GM21576 (cell line): ENCODE data around the gene TSPAN5.

ENCODE experiments used
- ATAC-seq: cut with Tn5 transposase; IDR thresholded peaks from one replicate; pipeline ENCODE4 v1.9.1; 2021; ENCODE audit warnings: mild to moderate bottlenecking, moderate library complexity; ENCODE audit not compliant: unreplicated experiment

Gene TSPAN5

DNA sequence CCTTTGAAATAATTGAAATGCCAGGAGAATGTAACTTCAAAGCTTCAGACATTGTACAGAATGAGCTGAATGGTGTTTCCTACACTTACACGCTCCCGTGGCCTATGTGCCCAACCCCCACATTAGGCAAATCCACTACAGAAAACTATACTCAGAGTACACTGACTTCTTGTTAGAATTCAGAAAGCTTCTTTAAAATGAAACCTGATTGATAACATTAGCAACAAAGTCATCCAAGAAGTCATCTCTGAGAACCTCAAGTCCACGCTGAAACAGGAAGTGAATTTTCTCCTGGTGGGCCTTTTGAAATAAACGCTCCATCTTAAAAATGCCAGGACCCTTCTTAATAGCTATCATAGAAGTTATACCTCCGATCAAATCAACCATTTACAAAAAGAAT, 136.3 kb downstream of the TSPAN5 start:
- no peak for ATAC-seq

DNA sequence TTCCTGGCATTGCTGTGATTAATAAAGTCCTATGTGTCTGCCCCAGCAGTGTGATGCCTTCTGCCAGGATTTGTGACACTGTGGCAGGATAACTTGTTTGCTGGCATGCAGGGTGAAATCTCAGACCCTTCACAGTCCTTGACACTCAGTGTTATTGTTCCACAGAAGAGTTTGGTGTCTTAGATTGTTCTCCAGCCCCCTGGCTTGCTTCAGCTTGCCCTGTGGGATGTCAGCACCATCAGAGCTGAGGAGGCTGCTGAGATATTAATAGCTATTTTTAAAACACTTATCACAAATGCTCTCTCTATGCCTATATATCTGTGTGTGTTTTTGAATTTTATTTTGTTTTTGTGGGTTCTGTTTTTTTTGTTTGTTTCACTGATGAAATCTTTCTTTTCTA, 136.9 kb downstream of the TSPAN5 start:
- ATAC-seq, result no peak

DNA sequence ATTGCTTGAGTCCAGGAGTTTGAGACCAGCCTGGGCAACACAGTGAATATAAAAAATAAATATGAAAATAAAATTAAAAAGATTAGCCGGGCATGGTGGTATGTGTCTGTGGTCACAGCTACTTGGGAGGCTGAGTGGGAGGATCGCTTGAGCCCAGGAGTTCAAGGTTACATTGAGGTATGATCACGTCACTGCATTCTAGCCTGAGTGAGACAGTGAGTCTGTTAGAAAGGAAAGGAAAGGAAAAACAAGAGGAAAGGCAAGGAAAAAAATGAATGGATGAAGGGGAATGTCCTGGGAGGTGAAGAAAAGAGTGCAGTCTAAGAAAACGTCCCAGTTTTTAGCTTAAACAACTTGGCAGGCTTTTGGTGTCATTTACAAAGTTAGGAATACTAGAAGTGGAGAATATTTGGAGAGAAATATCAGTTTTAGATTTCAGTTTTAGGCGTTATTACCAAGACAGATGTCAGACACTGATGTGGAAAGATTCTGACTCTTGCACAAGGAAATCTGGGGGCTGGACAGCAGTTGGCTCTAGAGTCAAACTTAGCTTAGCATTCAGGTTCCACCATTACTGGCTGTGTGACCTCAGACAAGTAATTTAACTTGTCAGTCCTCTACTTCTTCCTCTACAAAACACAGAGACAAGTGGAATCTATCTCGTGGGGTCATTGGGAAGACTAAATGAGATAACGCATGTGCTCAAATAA, 139.0 kb downstream of the TSPAN5 start:
- no peak for ATAC-seq

- ATAC-seq, result peak; percentile 93
Measured at GRCh38 chr4:98518559-98519267, 139.7 kb downstream of the TSPAN5 start.

DNA sequence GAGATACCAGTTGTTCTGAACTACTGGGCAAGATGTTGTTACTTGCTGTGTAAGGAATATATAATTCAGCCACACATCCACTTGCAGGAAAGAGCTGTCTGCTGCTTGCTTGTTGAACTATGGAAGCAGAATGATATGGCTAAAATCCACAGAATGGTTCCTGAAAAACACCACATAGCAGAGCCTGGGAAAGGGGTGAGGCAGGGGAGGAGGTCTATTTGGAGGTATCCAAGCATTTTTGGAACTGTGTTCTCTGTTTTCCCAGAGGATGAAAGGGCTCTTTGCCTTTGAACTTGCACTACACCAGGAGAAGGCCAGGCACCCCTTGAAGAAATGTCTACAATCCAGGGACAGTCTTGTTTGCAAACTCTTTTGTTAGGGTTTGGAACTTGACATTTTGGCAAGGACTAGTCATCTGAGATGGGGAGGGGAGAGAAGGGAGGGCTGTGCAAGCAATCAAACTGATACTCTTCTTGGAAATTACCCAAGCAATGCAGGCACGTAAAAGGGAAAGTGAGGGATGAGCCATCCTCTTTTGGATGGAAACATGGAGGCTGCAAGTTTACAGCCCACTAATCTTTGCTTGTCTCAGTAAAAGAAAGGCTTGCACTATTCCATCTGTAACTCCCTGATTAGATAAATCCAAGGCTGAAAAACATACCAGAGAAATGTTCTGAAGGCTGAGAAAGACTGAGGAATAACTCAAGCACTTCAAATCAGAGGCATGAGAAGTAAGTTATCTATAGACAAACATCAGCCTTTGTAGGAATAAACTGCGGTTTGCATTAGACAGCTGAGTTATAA, 141.0 kb downstream of the TSPAN5 start:
- ATAC-seq, result no peak

- no peak for ATAC-seq
Measured at GRCh38 chr4:98516441-98517217, 141.8 kb downstream of the TSPAN5 start.

DNA sequence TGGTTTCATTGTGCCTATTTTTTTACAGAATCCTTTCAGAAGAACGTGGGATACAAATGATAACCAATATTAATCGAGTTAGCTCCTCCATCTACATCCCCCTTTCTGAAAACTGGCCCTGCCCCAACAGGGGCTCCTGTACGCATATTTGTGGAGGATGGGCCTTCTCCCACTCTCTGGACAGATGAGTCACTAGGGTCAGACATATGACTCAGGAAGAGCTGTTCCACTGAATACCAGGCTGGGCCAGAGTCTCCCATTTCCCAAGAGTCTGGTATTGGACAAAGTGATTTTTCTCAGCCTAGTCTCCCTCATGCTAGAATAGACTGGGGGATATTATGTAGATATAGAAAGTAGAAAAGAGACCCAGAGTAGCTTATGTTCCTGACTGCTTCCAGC, 142.4 kb downstream of the TSPAN5 start:
- ATAC-seq, result no peak

DNA sequence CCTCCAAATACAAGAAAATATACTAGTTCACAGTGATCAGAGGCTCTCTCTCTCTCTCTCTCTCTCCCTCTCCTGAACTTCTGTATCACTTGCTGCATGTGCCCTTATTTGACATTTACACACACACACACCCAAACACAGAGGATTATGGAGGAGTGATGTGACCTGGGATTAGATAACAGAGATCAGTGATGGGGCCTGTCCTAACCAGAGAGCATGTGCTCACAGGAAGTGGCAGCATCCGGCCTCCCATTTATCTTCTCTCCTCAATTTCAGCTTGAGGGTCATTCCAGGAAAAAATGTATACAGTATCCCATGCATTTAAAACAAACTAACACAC, 143.0 kb downstream of the TSPAN5 start:
- no peak for ATAC-seq

DNA sequence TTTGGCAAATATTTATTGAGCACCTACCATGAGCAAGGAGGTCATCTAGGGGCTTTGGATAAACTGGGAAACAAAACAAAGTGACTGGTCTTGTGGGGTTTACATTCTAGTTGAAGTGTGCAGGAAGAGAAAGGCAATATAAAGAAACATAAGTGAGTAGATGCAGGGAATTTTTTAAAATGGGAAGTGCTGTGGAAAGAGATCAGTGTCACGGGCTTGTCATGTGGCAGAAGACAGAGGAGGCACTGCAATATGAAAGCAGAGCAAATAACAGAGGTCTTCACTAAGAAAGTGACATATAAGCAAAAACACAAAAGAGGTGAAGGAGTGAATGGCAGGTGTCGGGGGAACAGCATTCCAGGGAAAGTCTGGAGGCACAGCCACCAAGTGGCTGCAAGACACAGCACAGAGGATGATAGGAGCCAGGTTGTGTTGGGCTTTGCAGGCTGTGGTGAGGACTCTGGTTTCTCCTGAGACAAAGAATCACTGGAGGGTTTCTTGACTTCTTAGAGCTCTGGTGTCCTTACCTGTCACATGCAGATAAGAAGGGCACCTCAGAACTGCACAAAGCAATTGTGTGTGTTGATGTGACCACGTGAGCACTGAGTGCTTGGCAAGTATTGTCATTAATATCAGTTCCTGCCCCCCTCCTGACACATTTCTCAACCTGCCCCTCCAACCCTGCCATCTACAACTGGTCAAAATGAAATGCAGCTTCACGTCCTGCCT, 143.5 kb downstream of the TSPAN5 start:
- no peak for ATAC-seq

GRCh38 chr4:98512918-98513317, 145.5 kb downstream of the TSPAN5 start:
- no peak for ATAC-seq

DNA sequence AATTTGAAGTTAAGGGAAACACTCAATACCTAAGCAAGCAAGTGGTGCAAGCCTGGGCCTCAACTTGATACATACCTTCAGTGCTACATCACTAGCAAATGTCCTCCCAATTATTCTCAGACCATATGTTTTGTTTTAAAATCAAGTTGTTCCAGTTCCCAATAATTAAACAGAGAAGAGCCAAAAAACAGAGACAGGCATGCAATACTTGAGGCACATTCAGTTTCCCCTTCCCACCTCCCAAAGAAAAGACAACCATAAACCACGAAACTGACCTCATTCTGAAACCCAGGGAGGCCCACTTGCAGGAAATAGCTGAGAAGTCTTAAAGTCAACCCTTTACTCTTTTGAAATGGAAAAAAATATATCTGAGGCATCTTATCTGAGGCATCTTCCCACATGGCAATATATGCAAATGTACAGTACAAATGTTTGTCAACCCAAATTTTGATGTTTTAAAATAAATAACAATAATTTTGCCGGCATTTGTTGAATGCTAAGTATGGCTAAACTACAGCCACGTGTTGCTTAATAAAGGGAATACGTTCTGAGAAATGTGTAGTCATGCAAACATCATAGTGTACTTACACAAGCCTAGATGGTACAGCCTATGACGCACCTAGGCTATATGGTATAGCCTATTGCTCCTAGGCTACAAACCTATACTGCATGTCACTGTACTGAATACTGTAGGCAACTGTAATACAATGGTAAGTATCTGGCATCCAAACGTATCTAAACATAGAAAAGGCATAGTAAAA, 147.5 kb downstream of the TSPAN5 start:
- no peak for ATAC-seq

DNA sequence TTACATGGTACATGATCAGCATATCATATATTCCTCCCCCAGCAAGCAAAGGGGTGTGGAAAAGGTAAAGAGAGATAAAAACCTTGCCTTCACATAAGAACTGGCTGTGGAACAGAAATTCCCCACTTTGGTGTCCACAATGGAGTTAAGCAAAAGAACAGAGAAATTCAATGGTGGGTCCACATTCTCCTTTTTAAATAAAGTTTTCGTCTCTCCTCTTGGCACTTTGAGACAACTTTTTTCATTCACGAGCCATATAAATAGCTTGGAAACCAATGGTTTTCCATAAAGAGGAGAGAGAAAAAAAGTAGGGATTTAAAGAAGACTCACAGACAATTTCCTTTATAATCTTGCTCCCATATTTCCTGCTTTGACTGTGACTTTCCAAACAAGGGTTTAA, 148.1 kb downstream of the TSPAN5 start:
- ATAC-seq, result no peak

GRCh38 chr4:98509721-98510120, 148.7 kb downstream of the TSPAN5 start:
- no peak for ATAC-seq

GRCh38 chr4:98508829-98509598, 149.4 kb downstream of the TSPAN5 start:
- ATAC-seq, result no peak

- no peak for ATAC-seq
Measured at GRCh38 chr4:98508248-98508647, 150.2 kb downstream of the TSPAN5 start.

DNA sequence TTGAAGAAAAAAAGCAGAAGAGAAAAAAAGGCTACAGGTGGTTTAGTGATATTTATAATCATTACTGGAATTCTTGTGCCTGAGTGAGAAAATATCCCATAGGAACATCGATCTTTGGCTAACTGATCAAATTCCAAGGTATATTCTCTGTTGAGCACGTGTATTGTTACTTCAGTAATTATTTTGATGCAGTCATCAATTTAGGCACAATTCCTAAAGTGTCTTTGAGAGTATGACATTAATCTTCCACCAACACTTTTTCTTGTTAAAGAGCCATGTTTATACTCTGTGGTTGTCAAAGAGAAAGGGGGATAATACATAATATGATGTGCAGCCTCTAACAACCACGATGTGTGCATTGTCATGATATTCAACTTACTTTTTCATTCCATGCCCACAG, 151.1 kb downstream of the TSPAN5 start:
- ATAC-seq, result no peak

DNA sequence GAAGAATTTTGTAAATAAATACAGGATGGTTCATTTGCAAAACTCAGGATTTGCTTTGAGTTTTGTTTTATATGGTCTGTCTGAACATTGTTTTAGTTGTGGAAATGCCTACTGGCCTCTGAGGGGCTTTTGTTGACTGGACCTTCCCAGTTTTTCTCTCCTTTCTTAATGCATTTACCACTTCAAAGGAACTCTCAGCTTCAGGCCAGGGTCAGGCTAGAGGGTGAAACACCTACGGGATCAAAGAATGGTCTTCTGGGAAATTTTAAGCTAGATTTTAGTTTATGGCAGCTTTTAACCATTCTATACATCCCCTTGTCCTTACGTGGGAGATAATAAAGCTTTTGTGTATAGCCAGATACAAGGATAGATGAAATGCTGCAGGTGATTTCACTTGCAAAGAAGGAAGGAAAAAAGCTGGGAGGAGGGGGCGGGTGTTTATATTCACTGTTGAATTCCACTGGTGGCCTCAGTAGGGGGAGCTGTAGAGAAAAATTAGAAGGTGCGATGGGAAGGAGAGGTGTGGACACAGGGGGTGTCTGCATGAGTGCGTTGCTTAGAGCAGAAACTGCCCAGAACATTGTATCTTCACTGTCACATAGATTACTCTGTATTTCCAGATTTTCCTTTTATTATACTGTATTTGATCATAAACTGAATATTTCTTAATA, 151.8 kb downstream of the TSPAN5 start:
- no peak for ATAC-seq

DNA sequence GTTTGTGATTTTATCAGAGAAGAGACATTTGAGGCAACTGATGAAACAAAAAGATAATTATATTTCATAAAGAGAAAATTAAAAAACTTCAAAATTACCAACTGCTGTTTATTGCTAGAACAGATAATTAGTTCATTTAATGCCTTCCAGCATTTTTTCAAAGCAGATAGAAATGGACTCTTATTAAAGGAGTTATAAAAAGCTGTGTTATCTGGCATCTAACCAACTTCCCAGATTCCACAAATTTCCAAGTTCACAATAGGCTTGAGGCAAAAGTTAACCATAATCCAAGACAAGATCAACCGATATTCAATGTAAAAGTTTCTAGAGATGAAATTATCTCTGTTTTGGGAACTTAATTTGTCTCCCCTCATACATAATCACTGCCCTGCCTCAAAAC, 152.4 kb downstream of the TSPAN5 start:
- ATAC-seq, result no peak

DNA sequence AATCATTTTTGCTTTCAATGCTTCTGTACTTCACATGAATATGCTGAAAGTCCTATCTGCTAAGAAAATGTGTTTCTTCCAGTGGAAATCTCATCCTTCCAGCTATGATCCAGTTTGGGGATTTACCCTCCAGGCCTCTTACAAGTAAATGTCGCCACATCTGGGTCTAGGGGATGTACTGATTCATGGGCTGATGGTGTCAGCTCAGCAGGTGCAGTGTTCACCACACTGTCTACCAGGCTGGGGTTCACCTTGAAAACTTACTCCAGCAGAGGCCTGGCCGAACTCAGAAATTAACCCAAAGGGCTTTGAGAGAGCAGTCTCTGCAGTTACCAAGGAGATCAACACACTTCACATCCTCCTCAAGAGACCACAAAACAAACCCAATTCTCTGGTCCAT, 154.3 kb downstream of the TSPAN5 start:
- ATAC-seq, result no peak
